ENCODE results near the gene ATP5ME.
"Not testable (repeated sequence)": the region's sequence is repeated elsewhere in the genome, so short reads cannot be mapped to it uniquely, and the experiment has no call there.

Gene ATP5ME

GRCh38 chr4:703336-704197 lies 29.5 kb upstream of the ATP5ME start:
- no peak for DNase-seq
- Histone ChIP-seq H3K9me3 (ENCODE audit: severe bottlenecking) (no peaks in the 10 kb centered on the region), H3K4me3 (ENCODE audit: low read depth, low read length) (no peak overlapping the region), H3K27me3 (ENCODE audit: insufficient read depth, low read depth, severe bottlenecking) (no peaks in the 10 kb centered on the region), H3K36me3 (peaks cover 9% of the 10 kb centered on the region), H3K27ac (no peak overlapping the region)
- TF ChIP-seq CTCF (IDR thresholded peaks at IDR 0.05; ENCODE audit: low read depth, low read length), result no peak

GRCh38 chr4:702618-703048 lies 28.6 kb upstream of the ATP5ME start:
- Histone ChIP-seq H3K36me3 (peaks cover 3% of the 10 kb centered on the region), H3K27me3 (ENCODE audit: insufficient read depth, low read depth, severe bottlenecking) (no peaks in the 10 kb centered on the region), H3K4me3 (ENCODE audit: low read depth, low read length) (no peak overlapping the region), H3K27ac (no peak overlapping the region), H3K9me3 (ENCODE audit: severe bottlenecking) (no peaks in the 10 kb centered on the region)
- TF ChIP-seq CTCF (IDR thresholded peaks at IDR 0.05; ENCODE audit: low read depth, low read length), result no peak
- DNase-seq, result no peak

- H3K27me3 ChIP-seq (ENCODE audit: insufficient read depth, low read depth, severe bottlenecking), result no peaks in the 10 kb centered on the region
- no peak for DNase-seq
- no peak overlapping the region for H3K4me3 ChIP-seq (ENCODE audit: low read depth, low read length)
- TF ChIP-seq CTCF (IDR thresholded peaks at IDR 0.05; ENCODE audit: low read depth, low read length), result peak; percentile 58; the same call in 1 of the 2 replicates
- H3K36me3 ChIP-seq, result peaks cover under 1% of the 10 kb centered on the region
- H3K27ac ChIP-seq, result no peak overlapping the region
- H3K9me3 ChIP-seq (ENCODE audit: severe bottlenecking), result no peaks in the 10 kb centered on the region
Observed at GRCh38 chr4:700587-701264, 26.6 kb upstream of the ATP5ME start.

- no peak for TF ChIP-seq CTCF (IDR thresholded peaks at IDR 0.05; ENCODE audit: low read depth, low read length)
- H3K9me3 ChIP-seq (ENCODE audit: severe bottlenecking), result no peaks in the 10 kb centered on the region
- DNase-seq, result no peak
- H3K27ac ChIP-seq, result no peak overlapping the region
- H3K36me3 ChIP-seq, result no peaks in the 10 kb centered on the region
- no peaks in the 10 kb centered on the region for H3K27me3 ChIP-seq (ENCODE audit: insufficient read depth, low read depth, severe bottlenecking)
- no peak overlapping the region for H3K4me3 ChIP-seq (ENCODE audit: low read depth, low read length)
Observed at GRCh38 chr4:699816-700580, 25.9 kb upstream of the ATP5ME start.

- not testable (repeated sequence) for H3K27me3 ChIP-seq (ENCODE audit: insufficient read depth, low read depth, severe bottlenecking); H3K27ac ChIP-seq; H3K36me3 ChIP-seq; H3K4me3 ChIP-seq (ENCODE audit: low read depth, low read length); DNase-seq; H3K9me3 ChIP-seq (ENCODE audit: severe bottlenecking)
Observed at GRCh38 chr4:694341-694940, 20.4 kb upstream of the ATP5ME start.
